Stomach (tissue), 9 donors: ENCODE measurements around the gene DHFR. TPM values are rescaled to one million over a fixed set of nuclear protein-coding genes. Genes with fewer than 3 reads are reported as not detected.

Experiments
- DNase-seq, 2 donors: peaks; one replicate each; pipeline versions ENCODE4 v3.0.0 to v3.0.0-alpha.2; 2013 to 2019
- H3K27ac ChIP-seq, 5 donors: fragments of 200-600 bp in 4 of 5; sonication (generic) in 4 of 5; one replicate each; pipeline ENCODE4 v1.5.1; 2013 to 2019; ENCODE audit warnings: mild to moderate bottlenecking in 1 of 5, moderate library complexity in 1 of 5
- H3K27me3 ChIP-seq, 3 donors: fragments of 200-600 bp; sonication (generic); one replicate each; pipeline ENCODE4 v1.5.1; 2017 to 2019; ENCODE audit warnings: mixed run types in 1 of 3
- H3K36me3 ChIP-seq, 4 donors: fragments of 200-600 bp; sonication (generic); 1 replicate in 3 of 4; 2 replicates in 1 of 4; pipeline ENCODE4 v1.5.1; 2016 to 2019
- H3K4me1 ChIP-seq, 4 donors: fragments of 200-600 bp; sonication (generic); one replicate each; pipeline ENCODE4 v1.5.1; 2016 to 2019
- H3K4me3 ChIP-seq, 4 donors: fragments of 200-600 bp; sonication (generic) in 3 of 4; one replicate each; pipeline ENCODE4 v1.5.1; 2016 to 2019; ENCODE audit warnings: mild to moderate bottlenecking in 1 of 4
- H3K9me3 ChIP-seq, 4 donors: fragments of 200-600 bp; sonication (generic); one replicate each; pipeline ENCODE4 v1.5.1; 2016 to 2019
- EP300 ChIP-seq: sonication (generic); formaldehyde crosslinking; IDR thresholded peaks from one replicate; pipeline ENCODE4 v1.6.1; 2017; ENCODE audit warnings: antibody characterized with exemption
- POLR2A ChIP-seq, 4 donors: fragments of 450-650 bp; IDR thresholded peaks; one replicate each; pipeline ENCODE4 v1.6.1; 2016; ENCODE audit warnings: antibody characterized with exemption in 4 of 4, control low read depth in 2 of 4, mild to moderate bottlenecking in 1 of 4, moderate library complexity in 1 of 4
- POLR2AphosphoS5 ChIP-seq, 3 donors: sonication (generic); formaldehyde crosslinking; IDR thresholded peaks; one replicate each; pipeline ENCODE4 v1.6.1; 2016; ENCODE audit warnings: antibody characterized with exemption in 3 of 3
- WGBS, 5 donors: extraction: QIAGEN DNeasy Blood & Tissue Kit in 3 of 5; methylation state at CpG; one replicate each; pipeline versions ENCODE4 v1.1.5 to v1.1.7; 2013 to 2018; 5-methylcytosine and 5-hydroxymethylcytosine counted together
- intact Hi-C: fragments of 100-400 bp; cut with DNase I; formaldehyde crosslinking; loops from one replicate; pipeline ENCODE4 v1.15.1; 2023; ENCODE audit warnings: low total_unique reads
- polyA plus RNA-seq, 3 donors: library from polyadenylated mRNA; stranded (reverse); fragments of 200-250 nt; gene quantifications; one replicate each; pipeline ENCODE4 v1.2.3, GENCODE V29; 2013
- total RNA-seq, 5 donors: library from RNA; depleted of rRNA; stranded (reverse); fragments of >200 nt; gene quantifications; one replicate each; pipeline versions ENCODE4 v1.1.0 to v1.2.3, GENCODE V29; 2014 to 2016
- TF ChIP-seq, protein P1 (sequence below), 7 experiments: fragments of 450-650 bp in 4 of 7; fragments of 200-600 bp in 3 of 7; sonication (generic) in 3 of 7; IDR thresholded peaks; one replicate each; pipeline ENCODE4 v1.5.1; 2016 to 2019; ENCODE audit warnings: antibody characterized with exemption in 7 of 7, control low read depth in 2 of 7, mild to moderate bottlenecking in 1 of 7
- donor health status: healthy with polysubstance abuse.
- donor health status: Bipolar disorder and iron deficiency.
- donor health status: healthy.

Gene DHFR
- total and polyA plus RNA-seq, 8 donors = 2.8 to 16.7 (median 6.8) TPM

DNA sequence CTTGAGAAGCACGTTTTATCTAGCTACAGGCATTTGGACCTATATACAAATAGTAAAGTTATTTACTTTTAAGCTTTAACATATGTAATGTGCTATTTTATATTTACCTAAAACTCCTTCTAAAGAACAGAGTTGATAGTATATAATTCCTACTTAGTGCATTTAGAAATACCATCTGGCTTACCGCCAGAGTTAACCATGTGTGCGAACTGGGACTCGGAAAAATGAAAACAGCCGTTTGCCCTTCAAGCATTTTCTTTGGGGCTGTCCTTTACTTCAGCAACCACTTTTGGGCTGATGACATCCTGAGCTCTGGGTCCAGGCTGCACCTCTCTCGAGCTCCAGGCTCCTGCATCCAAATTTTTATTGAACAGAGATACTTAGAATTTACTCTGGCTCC, 21.9 kb upstream of the DHFR start:
- TF ChIP-seq, protein P1, sequence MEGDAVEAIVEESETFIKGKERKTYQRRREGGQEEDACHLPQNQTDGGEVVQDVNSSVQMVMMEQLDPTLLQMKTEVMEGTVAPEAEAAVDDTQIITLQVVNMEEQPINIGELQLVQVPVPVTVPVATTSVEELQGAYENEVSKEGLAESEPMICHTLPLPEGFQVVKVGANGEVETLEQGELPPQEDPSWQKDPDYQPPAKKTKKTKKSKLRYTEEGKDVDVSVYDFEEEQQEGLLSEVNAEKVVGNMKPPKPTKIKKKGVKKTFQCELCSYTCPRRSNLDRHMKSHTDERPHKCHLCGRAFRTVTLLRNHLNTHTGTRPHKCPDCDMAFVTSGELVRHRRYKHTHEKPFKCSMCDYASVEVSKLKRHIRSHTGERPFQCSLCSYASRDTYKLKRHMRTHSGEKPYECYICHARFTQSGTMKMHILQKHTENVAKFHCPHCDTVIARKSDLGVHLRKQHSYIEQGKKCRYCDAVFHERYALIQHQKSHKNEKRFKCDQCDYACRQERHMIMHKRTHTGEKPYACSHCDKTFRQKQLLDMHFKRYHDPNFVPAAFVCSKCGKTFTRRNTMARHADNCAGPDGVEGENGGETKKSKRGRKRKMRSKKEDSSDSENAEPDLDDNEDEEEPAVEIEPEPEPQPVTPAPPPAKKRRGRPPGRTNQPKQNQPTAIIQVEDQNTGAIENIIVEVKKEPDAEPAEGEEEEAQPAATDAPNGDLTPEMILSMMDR (IDR thresholded peaks at IDR 0.05) = no peak
- TF ChIP-seq EP300 (no peak), POLR2AphosphoS5 (IDR thresholded peaks at IDR 0.05) (no peak), POLR2A (IDR thresholded peaks at IDR 0.05) (no peak)
- intact Hi-C loops = no loop called here
- Histone ChIP-seq H3K27ac (no peak overlapping the region), H3K27me3 (no peaks in the 10 kb centered on the region), H3K4me3 (no peak overlapping the region), H3K4me1 (no peaks in the 10 kb centered on the region), H3K9me3 (no peaks in the 10 kb centered on the region), H3K36me3 (peaks cover 11 to 74% (median 66%) of the 10 kb centered on the region in 4 donors)
- WGBS, 5 donors = 48 to 69% (median 59%) methylated on average over 6 of the region's 6 CpGs
- DNase-seq = no peak

DNA sequence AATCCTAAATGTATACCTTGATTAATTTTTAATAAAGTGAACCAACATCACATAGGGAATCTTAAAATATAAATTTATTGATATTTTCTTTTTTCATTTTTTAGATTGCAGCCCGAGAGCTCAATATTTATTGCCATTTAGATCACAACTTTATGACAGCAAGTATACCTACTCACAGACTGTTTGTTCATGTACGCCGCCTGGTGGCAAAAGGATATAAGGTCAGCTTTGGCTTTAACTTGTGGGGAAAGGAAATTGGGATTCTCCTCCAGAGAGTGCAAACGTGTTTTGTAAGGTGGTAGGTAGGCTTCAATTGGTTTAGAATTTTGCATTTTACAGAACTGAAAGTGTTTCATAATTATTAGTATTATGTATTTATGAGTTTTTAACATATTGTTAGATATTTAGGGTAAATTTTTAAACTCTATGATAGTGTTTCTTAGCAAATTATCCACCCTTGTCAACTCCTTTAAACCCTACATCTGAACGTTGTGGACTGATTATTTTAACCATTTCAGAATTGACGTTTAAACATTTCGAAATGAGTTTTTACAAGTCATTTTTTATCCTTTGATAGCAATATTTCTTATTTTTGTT, 17.5 kb upstream of the DHFR start:
- H3K4me1 ChIP-seq = peaks cover 0 to 7% (median 0%) of the 10 kb centered on the region in 4 donors
- no peak overlapping the region for H3K4me3 ChIP-seq
- TF ChIP-seq, protein P1 (IDR thresholded peaks at IDR 0.05) = peak in 5 of 7 experiments; percentile 67 to 80 (median 77)
- no peak for TF ChIP-seq POLR2AphosphoS5 (IDR thresholded peaks at IDR 0.05)
- H3K27me3 ChIP-seq = no peaks in the 10 kb centered on the region
- intact Hi-C loops = no loop called here
- peaks cover 11 to 77% (median 74%) of the 10 kb centered on the region in 4 donors for H3K36me3 ChIP-seq
- DNase-seq = peak; percentile 75 to 88
- 12 to 28% (median 23%) methylated on average over 7 of the region's 7 CpGs for WGBS, 5 donors
- no peaks in the 10 kb centered on the region for H3K9me3 ChIP-seq
- no peak overlapping the region for H3K27ac ChIP-seq

DNA sequence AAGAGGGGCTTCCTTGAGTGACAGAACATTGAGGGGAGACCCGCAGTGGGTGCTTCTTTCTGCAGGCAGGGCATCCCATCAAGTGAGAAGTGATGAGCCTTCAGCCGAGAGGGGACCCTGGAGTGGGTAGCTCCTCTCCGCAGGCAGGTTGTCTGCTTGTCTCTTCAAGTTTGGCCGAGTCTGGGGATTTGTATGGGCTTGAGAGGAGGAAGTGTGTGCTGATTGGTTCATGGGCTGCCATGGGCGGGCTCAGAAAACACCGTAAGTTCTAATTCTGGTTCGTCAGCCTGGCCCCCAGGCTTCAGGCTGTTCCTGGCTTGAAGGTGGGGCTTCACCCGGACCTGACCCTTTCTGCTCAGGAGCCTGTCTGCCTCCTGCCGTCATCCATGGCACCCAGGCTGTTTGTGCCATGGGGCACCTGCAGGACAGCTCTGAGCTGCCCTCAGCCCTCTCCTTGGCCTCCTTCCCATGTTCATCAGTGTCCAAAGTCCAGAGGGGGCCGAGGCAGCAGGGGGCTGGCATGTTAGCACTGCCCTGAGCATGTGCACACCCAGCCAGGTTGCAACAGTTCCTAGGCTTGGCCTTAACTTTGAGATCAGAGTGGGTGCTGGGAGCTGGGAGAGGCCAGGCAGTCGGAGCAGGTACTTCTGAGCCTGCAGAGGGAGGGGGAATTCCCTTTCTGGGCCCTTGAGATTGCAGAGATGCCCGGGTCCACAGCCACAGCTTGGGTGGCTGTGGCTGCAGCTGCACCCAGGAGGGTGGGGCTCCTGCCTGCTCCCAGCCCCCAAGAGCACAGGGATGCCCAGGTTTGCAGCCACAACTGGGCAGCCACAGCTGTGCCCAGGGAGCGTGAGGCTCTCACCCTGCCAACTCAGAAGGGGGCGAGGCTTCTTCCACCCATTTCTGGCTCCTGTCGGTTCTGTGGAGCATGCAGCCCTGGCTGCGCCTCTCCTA, 13.5 kb upstream of the DHFR start:
- intact Hi-C loops = loop anchor here (10.0 kb wide), 1 partner anchor 173 kb away; no protein-coding TSS in a partner anchor
- no peaks in the 10 kb centered on the region for H3K9me3 ChIP-seq
- H3K4me3 ChIP-seq = no peak overlapping the region
- peaks cover 4 to 70% (median 67%) of the 10 kb centered on the region in 4 donors for H3K36me3 ChIP-seq
- no peaks in the 10 kb centered on the region for H3K27me3 ChIP-seq
- peak in 1 of 2 donors; percentile 15 for DNase-seq
- TF ChIP-seq, protein P1 (IDR thresholded peaks at IDR 0.05) = no peak
- 78 to 81% (median 79%) methylated on average over 13 to 16 of the region's 16 CpGs for WGBS, 5 donors
- peaks cover 0 to 7% (median 0%) of the 10 kb centered on the region in 4 donors for H3K4me1 ChIP-seq
- H3K27ac ChIP-seq = no peak overlapping the region

DNA sequence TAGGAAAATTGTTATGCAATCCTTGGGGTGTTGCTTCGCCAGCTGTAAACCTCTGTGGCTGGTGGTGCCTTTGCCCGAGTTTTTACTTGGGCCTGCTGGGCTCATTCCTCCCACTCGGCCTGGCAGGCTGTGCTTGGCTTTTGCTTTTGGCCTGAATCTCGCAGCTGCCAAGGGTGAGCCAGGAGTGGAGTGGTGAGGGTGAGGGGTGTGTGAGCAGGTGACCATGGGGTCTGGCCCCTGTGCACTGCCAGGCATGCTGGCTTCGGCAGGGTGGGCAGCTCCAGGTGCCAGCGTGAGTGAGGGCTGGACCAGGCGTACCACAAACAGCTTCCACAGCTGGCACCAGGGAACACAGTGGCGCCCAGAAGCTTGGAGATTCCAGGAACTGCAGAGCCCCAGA, 12.6 kb upstream of the DHFR start:
- Histone ChIP-seq H3K27ac (no peak overlapping the region), H3K4me1 (peaks cover 0 to 7% (median 0%) of the 10 kb centered on the region in 4 donors), H3K27me3 (no peaks in the 10 kb centered on the region), H3K36me3 (peaks cover 0 to 71% (median 65%) of the 10 kb centered on the region in 4 donors), H3K9me3 (no peaks in the 10 kb centered on the region), H3K4me3 (no peak overlapping the region)
- intact Hi-C loops = loop anchor here (10.0 kb wide), 1 partner anchor 173 kb away; no protein-coding TSS in a partner anchor
- no peak for DNase-seq
- TF ChIP-seq EP300 = no peak
- TF ChIP-seq POLR2A (IDR thresholded peaks at IDR 0.05) = no peak
- no peak for TF ChIP-seq POLR2AphosphoS5 (IDR thresholded peaks at IDR 0.05)
- TF ChIP-seq, protein P1 (IDR thresholded peaks at IDR 0.05) = no peak
- WGBS, 5 donors = 69 to 98% (median 93%) methylated on average over 5 to 8 of the region's 8 CpGs
